ENCODE results near the gene DDX1. TPM values are rescaled to one million over a fixed set of nuclear protein-coding genes. Genes with fewer than 3 reads are reported as not detected.

DDX1 gene
- total RNA-seq, 4 donors from 2014 or later: 23.8 to 93.1 (median 56.6) TPM

- TF ChIP-seq POLR2A (IDR thresholded peaks at IDR 0.05) (no peak), CTCF (IDR thresholded peaks at IDR 0.05) (no peak)
- Histone ChIP-seq H3K36me3 (no peaks in the 10 kb centered on the region), H3K9me3 (no peaks in the 10 kb centered on the region), H3K4me3 (no peak overlapping the region), H3K27ac (no peak overlapping the region), H3K4me1 (no peaks in the 10 kb centered on the region), H3K27me3 (no peaks in the 10 kb centered on the region)
- no peak for DNase-seq
- intact Hi-C loops (cut with DNase I; ENCODE audit: low total_unique reads): no loop called here
These were observed 41.6 kb downstream of the DDX1 start for GRCh38 chr2:15633043-15633970.

- no peaks in the 10 kb centered on the region for H3K4me1 ChIP-seq
These were observed 42.3 kb downstream of the DDX1 start for GRCh38 chr2:15633971-15634346.

GRCh38 chr2:15634846-15635490 is 43.3 kb downstream of the DDX1 start:
- H3K4me1 ChIP-seq: peaks cover 0 to under 1% of the 10 kb centered on the region in 2 donors
- no peaks in the 10 kb centered on the region for H3K36me3 ChIP-seq

More at GRCh38 chr2:15633971-15634346, 42.3 kb downstream of the DDX1 start:
- no peak overlapping the region for H3K4me3 ChIP-seq
- H3K27me3 ChIP-seq: no peaks in the 10 kb centered on the region
- H3K36me3 ChIP-seq: no peaks in the 10 kb centered on the region
- no peak for TF ChIP-seq CTCF (IDR thresholded peaks at IDR 0.05)
- no peak overlapping the region for H3K27ac ChIP-seq
- H3K9me3 ChIP-seq: no peaks in the 10 kb centered on the region
- DNase-seq: no peak
- intact Hi-C loops (cut with DNase I; ENCODE audit: low total_unique reads): no loop called here

GRCh38 chr2:15636972-15637785 is 45.5 kb downstream of the DDX1 start:
- TF ChIP-seq POLR2A (IDR thresholded peaks at IDR 0.05) (no peak), CTCF (IDR thresholded peaks at IDR 0.05) (peak; percentile 82 to 92 (median 90))
- intact Hi-C loops (cut with DNase I; ENCODE audit: low total_unique reads): no loop called here
- peak; percentile 66 to 68 for DNase-seq
- Histone ChIP-seq H3K9me3 (no peaks in the 10 kb centered on the region), H3K4me1 (peaks cover 0 to 11% of the 10 kb centered on the region in 2 donors), H3K27ac (no peak overlapping the region), H3K4me3 (no peak overlapping the region), H3K36me3 (no peaks in the 10 kb centered on the region), H3K27me3 (no peaks in the 10 kb centered on the region)

More at GRCh38 chr2:15634846-15635490, 43.3 kb downstream of the DDX1 start:
- no peak overlapping the region for H3K4me3 ChIP-seq
- no peaks in the 10 kb centered on the region for H3K9me3 ChIP-seq
- H3K27ac ChIP-seq: peak overlapping the region in 1 of 2 donors; percentile 23
- intact Hi-C loops (cut with DNase I; ENCODE audit: low total_unique reads): no loop called here
- no peak for DNase-seq
- H3K27me3 ChIP-seq: no peaks in the 10 kb centered on the region
- no peak for TF ChIP-seq POLR2A (IDR thresholded peaks at IDR 0.05)
- no peak for TF ChIP-seq CTCF (IDR thresholded peaks at IDR 0.05)

All from uterus (tissue), 4 donors.